Keratinocyte (primary cell): ENCODE results near the gene RNU1-1.

Experiments used
- EZH2 ChIP-seq: IDR thresholded peaks from one replicate; pipeline ENCODE4 v1.6.1; 2012; ENCODE audit warnings: inconsistent platforms, mild to moderate bottlenecking, low read length, moderate library complexity
- TF ChIP-seq, protein P1 (sequence below), 3 experiments: IDR thresholded peaks in 1 of 3; conservative IDR thresholded peaks in 1 of 3; optimal IDR thresholded peaks in 1 of 3; 2 replicates in 2 of 3; 3 replicates in 1 of 3; pipeline versions ENCODE3 to v1.5.1; 2011; ENCODE audit warnings: low read length in 3 of 3, mild to moderate bottlenecking in 3 of 3, moderate library complexity in 2 of 3, control low read depth in 1 of 3, inconsistent platforms in 1 of 3; ENCODE audit not compliant: insufficient read depth in 2 of 3; ENCODE audit errors: extremely low read depth in 1 of 3

DNA sequence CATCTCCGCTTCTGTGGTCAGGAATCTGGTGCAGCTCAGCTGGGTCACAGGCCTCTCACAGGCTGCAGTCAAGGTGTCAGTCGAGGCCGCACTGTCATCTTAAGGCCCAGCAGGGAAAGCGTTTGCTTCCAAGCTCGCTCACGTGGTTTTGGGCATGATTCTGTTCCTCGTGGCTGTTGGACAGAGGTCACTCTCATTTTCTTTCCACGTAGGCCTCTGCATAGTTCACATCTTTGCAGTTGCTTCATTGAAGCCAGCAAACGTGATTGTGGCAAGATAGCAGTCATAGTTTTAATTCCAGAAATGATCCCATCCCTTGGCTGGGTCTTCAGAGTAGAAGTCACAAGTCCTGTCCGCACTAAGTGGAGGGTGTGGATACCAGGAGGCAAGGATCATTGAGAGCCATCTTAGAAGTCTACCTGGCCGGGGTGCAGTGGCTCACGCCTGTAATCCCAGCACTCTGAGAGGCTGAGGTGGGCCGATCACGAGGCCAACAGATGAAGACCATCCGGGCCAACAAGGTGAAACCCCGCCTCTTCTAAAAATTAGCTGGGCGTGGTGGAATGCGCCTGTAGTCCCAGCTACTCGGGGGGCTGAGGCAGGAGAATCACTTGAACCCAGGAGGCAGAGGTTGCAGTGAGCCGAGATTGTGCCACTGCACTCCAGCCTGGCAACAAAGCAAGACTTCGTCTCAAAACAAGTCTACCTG, 49.0 kb downstream of the RNU1-1 start:
- TF ChIP-seq, protein P1, sequence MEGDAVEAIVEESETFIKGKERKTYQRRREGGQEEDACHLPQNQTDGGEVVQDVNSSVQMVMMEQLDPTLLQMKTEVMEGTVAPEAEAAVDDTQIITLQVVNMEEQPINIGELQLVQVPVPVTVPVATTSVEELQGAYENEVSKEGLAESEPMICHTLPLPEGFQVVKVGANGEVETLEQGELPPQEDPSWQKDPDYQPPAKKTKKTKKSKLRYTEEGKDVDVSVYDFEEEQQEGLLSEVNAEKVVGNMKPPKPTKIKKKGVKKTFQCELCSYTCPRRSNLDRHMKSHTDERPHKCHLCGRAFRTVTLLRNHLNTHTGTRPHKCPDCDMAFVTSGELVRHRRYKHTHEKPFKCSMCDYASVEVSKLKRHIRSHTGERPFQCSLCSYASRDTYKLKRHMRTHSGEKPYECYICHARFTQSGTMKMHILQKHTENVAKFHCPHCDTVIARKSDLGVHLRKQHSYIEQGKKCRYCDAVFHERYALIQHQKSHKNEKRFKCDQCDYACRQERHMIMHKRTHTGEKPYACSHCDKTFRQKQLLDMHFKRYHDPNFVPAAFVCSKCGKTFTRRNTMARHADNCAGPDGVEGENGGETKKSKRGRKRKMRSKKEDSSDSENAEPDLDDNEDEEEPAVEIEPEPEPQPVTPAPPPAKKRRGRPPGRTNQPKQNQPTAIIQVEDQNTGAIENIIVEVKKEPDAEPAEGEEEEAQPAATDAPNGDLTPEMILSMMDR (optimal IDR thresholded peaks at IDR 0.05 in 1 of 3, IDR thresholded peaks at IDR 0.05 in 1 of 3, conservative IDR thresholded peaks at IDR 0.05 in 1 of 3; ENCODE audit: extremely low read depth in 1 of 3, insufficient read depth in 2 of 3, low read length in 3 of 3), result no peak
- TF ChIP-seq EZH2, result no peak
